22Rv1 (cell line): ENCODE results near the gene TSPAN14.

Experiments used
- ZFX ChIP-seq: fragments of 450-650 bp; IDR thresholded peaks from 2 replicates; pipeline ENCODE4 v1.6.1; 2017; ENCODE audit warnings: antibody characterized with exemption, borderline replicate concordance
- TF ChIP-seq, protein P1 (sequence below): fragments of 450-650 bp; IDR thresholded peaks from 2 replicates; pipeline ENCODE4 v1.5.1; 2017; ENCODE audit warnings: mild to moderate bottlenecking

DNA sequence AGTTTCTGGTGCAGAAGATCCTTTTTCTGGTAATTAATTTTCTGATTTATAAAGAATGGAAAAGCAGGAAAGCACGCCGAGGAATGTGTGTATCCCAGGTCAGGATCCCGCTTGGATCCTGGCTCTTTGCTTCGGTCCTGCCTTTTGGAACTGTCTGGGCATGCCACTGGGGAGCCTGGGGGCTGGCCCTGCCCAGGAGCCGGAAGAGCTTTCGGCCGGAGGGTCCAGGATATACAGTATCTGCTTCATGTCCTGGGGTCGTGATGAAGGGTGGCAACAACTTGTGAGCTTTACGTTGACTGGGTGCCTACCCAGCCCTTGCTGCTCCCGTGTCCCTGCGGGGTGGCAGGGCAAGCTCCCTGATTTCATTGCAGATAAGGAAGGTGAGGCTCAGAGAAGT is 86.0 kb downstream of the TSPAN14 start:
- TF ChIP-seq, protein P1, sequence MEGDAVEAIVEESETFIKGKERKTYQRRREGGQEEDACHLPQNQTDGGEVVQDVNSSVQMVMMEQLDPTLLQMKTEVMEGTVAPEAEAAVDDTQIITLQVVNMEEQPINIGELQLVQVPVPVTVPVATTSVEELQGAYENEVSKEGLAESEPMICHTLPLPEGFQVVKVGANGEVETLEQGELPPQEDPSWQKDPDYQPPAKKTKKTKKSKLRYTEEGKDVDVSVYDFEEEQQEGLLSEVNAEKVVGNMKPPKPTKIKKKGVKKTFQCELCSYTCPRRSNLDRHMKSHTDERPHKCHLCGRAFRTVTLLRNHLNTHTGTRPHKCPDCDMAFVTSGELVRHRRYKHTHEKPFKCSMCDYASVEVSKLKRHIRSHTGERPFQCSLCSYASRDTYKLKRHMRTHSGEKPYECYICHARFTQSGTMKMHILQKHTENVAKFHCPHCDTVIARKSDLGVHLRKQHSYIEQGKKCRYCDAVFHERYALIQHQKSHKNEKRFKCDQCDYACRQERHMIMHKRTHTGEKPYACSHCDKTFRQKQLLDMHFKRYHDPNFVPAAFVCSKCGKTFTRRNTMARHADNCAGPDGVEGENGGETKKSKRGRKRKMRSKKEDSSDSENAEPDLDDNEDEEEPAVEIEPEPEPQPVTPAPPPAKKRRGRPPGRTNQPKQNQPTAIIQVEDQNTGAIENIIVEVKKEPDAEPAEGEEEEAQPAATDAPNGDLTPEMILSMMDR: no peak
- TF ChIP-seq ZFX: no peak
